Measurements from ENCODE around the gene AIFM3. TPM values are rescaled to one million over a fixed set of nuclear protein-coding genes. Genes with fewer than 3 reads are reported as not detected.
"Not testable (repeated sequence)": the region's sequence is repeated elsewhere in the genome, so short reads cannot be mapped to it uniquely, and the experiment has no call there.

Gene AIFM3
- total RNA-seq, 2 experiments from 2014 or later, result not detected

DNA sequence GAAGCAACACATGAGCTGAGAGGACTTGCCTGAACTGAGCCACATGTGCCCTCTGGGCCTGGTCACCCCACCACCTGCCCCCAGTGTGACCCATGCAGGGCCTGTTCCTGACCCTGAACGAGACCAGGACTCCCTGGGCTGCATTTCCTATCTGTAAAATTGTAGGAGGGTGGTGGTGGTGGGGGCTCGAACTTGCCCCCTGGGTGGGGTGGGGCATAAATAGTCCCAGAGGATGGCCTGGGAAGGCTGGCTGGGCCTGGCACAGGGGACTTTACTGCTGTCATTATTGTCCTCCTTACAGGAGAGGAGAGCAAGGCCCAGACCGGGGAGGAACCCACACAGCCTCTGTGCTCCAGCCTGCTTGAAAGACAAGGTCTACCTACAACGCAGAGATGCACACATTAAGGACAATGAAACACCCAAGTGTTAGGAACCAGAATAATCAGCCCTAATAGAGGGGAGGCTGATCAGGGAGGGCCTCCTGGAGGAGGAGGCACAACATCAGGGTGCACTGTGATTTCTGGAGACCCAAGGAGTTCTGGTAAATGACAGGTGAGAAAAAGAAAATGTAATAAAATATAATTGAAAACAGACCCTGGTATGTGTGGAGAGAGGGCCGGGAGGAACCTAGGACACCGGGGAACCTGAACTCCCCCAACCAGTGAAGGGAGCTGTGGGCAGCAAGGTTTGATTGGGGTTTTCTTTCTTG is 2.8 kb upstream of the AIFM3 start:
- Mint-ChIP-seq H3K4me3 (peak overlapping the region; percentile 59), H3K36me3 (no peaks in the 10 kb centered on the region), H3K27me3 (peaks cover 8% of the 10 kb centered on the region), H3K27ac (no peak overlapping the region), H3K9me3 (no peaks in the 10 kb centered on the region), H3K4me1 (ENCODE audit: low read depth) (peaks cover 11% of the 10 kb centered on the region)
- intact Hi-C loops (cut with micrococcal nuclease), result loop anchor here (5.0 to 10.0 kb wide), 2 partner anchors 83 to 141 kb away; partner anchors contain the start of gene LRRC74B
- no peak for DNase-seq
- ChIA-PET CTCF (interaction anchor here (1.3 to 1.7 kb wide), 3 partner anchors 18 to 43 kb away, joined by 3 to 5 read pairs (median 3); partner anchors contain the start of genes LZTR1 and THAP7), POLR2A (no interaction called here)

DNA sequence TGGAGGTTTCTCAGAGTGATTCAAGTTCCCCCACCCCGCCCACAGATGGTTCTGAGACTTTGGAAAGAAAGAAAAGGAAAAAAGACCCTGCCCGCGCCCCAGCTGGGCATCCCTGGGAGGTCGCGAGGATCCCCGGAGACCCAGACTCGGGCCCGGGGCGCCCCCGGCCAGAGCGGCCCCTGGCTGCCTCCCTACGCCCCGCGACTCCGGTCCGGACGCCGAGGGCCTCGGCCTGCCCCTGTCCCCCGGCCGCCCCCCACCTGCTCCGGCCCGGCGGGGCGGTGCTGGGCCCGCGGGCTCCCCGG is 2.3 kb upstream of the AIFM3 start:
- intact Hi-C loops (cut with micrococcal nuclease), result loop anchor here (5.0 to 10.0 kb wide), 3 partner anchors 47 to 140 kb away; partner anchors contain the start of genes CRKL and LRRC74B
- Mint-ChIP-seq H3K4me3 (peak overlapping the region; percentile 59), H3K36me3 (no peaks in the 10 kb centered on the region), H3K27me3 (peaks cover 8% of the 10 kb centered on the region), H3K27ac (no peak overlapping the region), H3K9me3 (no peaks in the 10 kb centered on the region), H3K4me1 (ENCODE audit: low read depth) (peaks cover 11% of the 10 kb centered on the region)
- no peak for DNase-seq
- CTCF ChIA-PET, result interaction anchor here (1.7 kb wide), 1 partner anchor 17 kb away, joined by 5 read pairs; the partner anchor contains the start of gene LZTR1
- POLR2A ChIA-PET, result no interaction called here

DNA sequence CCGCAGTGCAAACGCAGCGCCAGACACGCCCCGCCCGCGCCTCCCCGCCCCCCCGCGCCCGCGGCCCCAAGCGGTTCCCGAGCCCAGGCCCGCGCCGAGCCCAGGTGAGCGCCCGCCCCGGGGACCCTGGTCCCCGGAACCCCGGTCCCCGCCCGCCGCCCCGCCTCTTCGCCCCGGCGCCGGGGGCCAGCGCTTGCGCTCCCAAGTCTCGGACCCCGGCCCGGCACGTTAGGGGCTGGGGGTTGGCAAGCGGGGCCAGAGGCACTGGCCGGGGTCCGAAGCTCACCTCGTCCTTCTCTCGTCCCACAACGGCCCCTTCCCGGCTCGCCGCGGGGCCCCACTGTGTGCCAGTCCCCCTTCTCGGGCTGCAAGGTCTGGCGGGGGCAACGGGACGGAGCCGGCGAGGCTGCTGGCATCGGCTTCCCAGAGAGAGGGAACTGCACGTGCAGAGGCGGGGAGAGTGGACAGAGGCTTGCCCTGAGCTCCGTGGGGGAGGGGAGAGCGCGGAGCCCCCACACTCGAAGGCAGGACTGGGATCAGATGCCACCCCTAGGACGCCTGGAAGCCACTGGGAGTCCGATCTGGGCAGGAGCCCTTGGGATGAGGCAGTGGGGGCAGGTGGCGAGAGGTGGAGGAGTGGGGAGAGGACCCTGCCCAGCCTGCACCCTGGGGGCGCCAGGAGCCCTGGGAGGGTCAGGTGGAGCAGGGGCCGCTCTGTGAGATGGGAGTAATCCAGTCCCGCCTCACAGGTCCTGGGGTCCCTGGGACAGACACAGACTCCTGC is 1.8 kb upstream of the AIFM3 start:
- no peak for DNase-seq
- peak overlapping the region; percentile 20 for H3K4me3 Mint-ChIP-seq
- intact Hi-C loops (cut with micrococcal nuclease), result loop anchor here (5.0 to 10.0 kb wide), 2 partner anchors 48 to 140 kb away; partner anchors contain the start of gene CRKL

DNA sequence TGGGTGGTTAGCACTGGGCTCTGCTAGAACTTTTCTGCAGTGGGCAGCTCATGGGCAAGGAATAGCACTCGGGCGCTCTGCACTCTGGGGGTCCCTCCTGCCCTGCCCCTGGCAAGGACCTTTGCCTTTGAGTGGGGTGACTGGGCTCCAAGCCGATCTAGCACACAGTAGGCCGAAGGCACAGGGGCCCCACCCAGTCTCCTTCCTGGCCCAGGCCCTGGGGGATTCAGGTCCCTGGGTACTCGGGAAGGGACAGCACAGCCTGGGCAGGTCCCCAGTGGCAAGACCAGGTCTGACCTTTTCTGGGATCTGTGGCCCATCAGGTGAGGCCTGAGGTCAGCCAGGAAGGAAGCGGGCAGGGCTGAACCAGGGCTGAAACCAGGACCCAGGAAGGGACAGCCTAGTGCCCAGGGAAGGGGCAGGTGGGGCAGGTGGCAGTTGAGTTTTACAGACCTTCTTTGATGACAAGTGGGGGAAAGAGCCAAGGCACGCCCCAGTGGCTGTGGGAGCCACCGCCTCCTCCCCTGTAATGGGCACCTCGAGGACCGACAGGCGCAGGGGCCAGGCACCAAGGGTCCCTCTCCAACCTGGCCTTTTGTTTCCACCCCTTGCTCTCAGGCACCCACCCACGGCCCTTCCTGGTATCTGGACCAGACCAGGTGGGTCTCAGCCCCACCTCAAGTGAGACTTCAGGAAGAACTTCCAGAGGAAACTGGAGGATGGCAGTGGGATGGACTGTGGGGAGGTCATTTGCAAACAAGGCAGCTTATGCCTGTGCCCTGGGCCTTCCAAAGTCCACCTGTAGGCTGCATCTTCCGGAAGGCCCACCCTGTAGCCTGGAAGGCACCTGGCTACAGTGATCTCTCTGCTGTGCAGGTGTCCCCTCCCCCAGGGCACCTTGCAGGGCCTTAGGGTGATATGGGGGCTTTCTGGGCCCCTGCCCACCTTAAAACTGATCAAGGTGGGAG is 883 bp upstream of the AIFM3 start:
- ChIA-PET CTCF (interaction anchor here (1.7 kb wide), 1 partner anchor 16 kb away, joined by 5 read pairs; the partner anchor contains the start of gene LZTR1), POLR2A (no interaction called here)
- Mint-ChIP-seq H3K4me1 (ENCODE audit: low read depth) (peaks cover 11% of the 10 kb centered on the region), H3K9me3 (no peaks in the 10 kb centered on the region), H3K27me3 (peaks cover 8% of the 10 kb centered on the region), H3K4me3 (no peak overlapping the region), H3K36me3 (no peaks in the 10 kb centered on the region), H3K27ac (no peak overlapping the region)
- DNase-seq, result no peak
- intact Hi-C loops (cut with micrococcal nuclease), result loop anchor here (5.0 to 10.0 kb wide), 2 partner anchors 49 to 139 kb away; partner anchors contain the start of gene CRKL

More for the DNA sequence above, 1.8 kb upstream of the AIFM3 start:
- CTCF ChIA-PET, result interaction anchor here (1.7 kb wide), 1 partner anchor 17 kb away, joined by 5 read pairs; the partner anchor contains the start of gene LZTR1
- H3K9me3 Mint-ChIP-seq, result no peaks in the 10 kb centered on the region
- H3K27me3 Mint-ChIP-seq, result peaks cover 8% of the 10 kb centered on the region
- peaks cover 11% of the 10 kb centered on the region for H3K4me1 Mint-ChIP-seq (ENCODE audit: low read depth)
- POLR2A ChIA-PET, result no interaction called here
- no peaks in the 10 kb centered on the region for H3K36me3 Mint-ChIP-seq
- no peak overlapping the region for H3K27ac Mint-ChIP-seq

DNA sequence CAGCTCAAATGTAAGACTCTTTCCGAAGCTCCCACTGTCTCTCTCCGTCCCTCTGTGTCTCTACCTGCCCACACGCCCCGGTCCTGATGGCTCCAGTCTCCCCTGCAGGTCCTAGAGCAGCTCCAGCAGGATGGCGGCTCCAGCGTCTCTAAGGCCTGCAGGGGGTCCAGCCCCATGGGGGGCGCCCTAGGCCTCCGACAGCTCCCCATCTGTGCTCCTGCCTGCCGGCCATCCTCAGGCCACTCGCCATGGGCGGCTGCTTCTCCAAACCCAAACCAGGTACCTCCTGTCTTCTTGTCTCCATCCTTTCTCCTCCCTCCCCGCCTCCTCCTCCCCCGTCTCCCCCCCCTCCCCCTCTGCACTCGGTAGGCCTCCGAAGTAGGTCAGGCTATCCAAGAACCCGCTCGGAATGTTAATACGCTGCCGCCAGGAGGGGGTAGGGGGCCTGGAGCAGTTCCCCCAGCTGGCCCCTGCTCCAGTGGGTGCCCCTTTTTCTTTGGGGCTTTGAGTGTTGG is 699 bp downstream of the AIFM3 start:
- DNase-seq, result no peak
- ChIA-PET CTCF (interaction anchor here (0.7 kb wide), 1 partner anchor 19 kb away, joined by 3 read pairs; no protein-coding TSS in a partner anchor), POLR2A (no interaction called here)
- Mint-ChIP-seq H3K27me3 (peaks cover 8% of the 10 kb centered on the region), H3K4me1 (ENCODE audit: low read depth) (peaks cover 6% of the 10 kb centered on the region), H3K36me3 (no peaks in the 10 kb centered on the region), H3K27ac (no peak overlapping the region), H3K4me3 (no peak overlapping the region), H3K9me3 (no peaks in the 10 kb centered on the region)
- intact Hi-C loops (cut with micrococcal nuclease), result loop anchor here (5.0 to 10.0 kb wide), 2 partner anchors 50 to 137 kb away; partner anchors contain the start of gene CRKL

DNA sequence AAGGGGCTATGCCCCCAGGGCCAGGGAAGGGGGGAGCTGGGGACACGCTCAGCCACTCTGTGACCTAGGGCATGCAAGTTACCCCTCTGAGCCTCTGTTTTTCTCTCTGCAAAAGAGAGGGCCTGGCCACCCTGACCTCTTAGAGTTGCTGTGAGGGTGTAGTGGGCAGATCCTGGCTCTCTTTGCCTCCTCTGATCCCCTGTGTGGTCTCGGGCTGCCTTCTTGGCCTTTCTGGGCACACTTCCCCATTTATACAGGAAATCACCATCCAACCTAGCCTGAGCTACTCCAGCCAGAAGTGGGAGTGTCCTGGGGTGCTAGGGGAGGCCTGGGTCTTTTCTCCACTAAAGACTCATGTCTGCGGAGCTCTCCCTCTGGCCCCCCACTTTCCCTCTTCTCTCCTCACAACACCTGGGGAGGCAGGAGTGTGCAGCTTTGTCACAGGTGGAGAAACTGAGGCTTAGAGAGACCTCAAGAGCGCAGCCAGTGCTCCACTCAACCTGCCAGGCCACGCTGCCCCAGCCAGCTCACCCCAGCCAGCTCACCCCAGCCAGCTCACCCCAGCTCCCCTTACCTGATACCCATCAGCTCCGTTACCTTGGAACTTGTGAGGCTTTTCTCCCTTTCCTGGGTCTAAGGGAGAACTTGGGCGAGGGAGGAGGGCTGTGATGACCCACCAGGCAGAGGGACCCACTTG is 1.4 kb downstream of the AIFM3 start:
- H3K27ac Mint-ChIP-seq, result no peak overlapping the region
- H3K36me3 Mint-ChIP-seq, result no peaks in the 10 kb centered on the region
- intact Hi-C loops (cut with micrococcal nuclease), result loop anchor here (5.0 to 10.0 kb wide), 2 partner anchors 51 to 136 kb away; partner anchors contain the start of gene CRKL
- ChIA-PET CTCF (no interaction called here), POLR2A (no interaction called here)
- H3K4me1 Mint-ChIP-seq (ENCODE audit: low read depth), result peaks cover 6% of the 10 kb centered on the region
- peaks cover 8% of the 10 kb centered on the region for H3K27me3 Mint-ChIP-seq
- H3K4me3 Mint-ChIP-seq, result no peak overlapping the region
- no peaks in the 10 kb centered on the region for H3K9me3 Mint-ChIP-seq
- no peak for DNase-seq

DNA sequence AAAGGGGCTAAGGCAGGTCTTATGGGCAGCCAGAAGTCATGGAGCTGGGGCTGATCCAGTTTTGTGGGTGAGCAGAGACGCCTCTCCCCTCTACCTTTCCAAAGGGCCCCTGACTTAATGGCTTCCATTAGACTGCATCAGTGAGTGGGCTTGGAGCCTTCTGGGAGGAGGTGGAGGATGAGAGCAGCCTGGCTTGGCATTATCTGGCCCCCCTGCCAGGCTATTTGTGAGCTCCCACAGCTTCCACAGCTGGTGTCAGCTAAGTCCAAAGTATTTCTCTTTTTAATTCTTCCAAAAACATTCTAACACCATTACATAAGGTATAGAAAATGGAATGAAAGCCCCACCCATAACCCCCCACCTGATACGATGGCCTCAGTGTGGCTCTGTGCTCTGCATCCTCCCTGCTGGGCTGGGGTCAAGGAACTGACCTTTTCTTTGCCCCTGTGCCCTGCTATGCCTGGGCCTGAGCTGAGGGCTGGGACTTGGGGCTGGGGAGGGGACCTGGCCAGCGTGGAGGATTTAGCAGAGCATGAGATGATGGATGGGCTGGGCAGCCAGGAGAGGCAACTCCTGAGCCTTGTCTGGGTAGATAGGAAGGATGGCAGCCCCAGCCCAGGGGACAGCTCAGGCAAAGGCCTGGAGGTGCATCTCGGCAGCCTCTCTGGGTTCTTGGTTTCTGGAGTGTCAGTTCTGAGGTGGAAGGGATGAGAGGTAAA is 4.0 kb downstream of the AIFM3 start:
- Mint-ChIP-seq H3K36me3 (no peaks in the 10 kb centered on the region), H3K27me3 (peaks cover 3% of the 10 kb centered on the region), H3K4me1 (ENCODE audit: low read depth) (no peaks in the 10 kb centered on the region), H3K27ac (no peak overlapping the region), H3K9me3 (no peaks in the 10 kb centered on the region), H3K4me3 (no peak overlapping the region)
- ChIA-PET POLR2A (interaction anchor here (1.2 kb wide), 1 partner anchor 11 kb away, joined by 3 read pairs; the partner anchor contains the start of gene LZTR1), CTCF (interaction anchor here (1.0 to 2.7 kb wide), 4 partner anchors 10 to 85 kb away, joined by 3 to 11 read pairs (median 6); partner anchors contain the start of gene LZTR1)
- DNase-seq, result no peak
- intact Hi-C loops (cut with micrococcal nuclease), result no loop called here

DNA sequence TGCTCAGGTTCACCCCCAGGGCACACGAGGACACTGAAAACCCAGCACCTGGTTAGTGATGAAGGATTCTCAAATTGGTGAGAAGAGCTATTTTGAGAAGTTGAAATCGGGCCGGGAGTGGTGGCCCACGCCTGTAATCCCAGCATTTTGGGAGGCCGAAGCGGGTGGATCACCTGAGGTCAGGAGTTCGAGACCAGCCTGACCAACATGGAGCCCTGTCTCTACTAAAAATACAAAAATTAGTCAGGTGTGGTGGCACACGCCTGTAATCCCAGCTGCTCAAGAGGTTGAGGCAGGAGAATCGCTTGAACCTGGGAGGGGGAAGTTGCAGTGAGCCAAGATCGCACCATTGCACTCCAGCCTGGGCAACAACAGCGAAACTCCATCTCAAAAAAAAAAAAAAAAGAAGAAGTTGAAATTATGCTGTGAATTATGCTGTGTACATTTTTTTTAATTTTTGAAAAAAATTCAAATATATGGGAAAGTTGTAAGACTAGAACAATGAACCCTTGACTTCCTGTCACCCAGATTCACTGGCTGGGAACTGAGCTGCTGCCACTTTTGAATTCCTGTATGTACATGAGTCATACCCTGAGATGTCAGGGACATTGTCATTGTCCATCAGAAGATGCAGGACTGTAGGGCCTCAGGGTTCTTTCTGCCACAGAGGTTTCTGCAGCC is 5.1 kb downstream of the AIFM3 start:
- H3K9me3 Mint-ChIP-seq; intact Hi-C loops (cut with micrococcal nuclease); H3K27me3 Mint-ChIP-seq; H3K27ac Mint-ChIP-seq; DNase-seq; H3K4me1 Mint-ChIP-seq (ENCODE audit: low read depth); H3K4me3 Mint-ChIP-seq; H3K36me3 Mint-ChIP-seq: not testable (repeated sequence)
- POLR2A ChIA-PET, result interaction anchor here (0.7 to 1.2 kb wide), 2 partner anchors 10 to 82 kb away, joined by 3 to 4 read pairs; partner anchors contain the start of gene LZTR1
- CTCF ChIA-PET, result interaction anchor here (1.0 to 2.7 kb wide), 5 partner anchors 10 to 86 kb away, joined by 3 to 11 read pairs (median 4); partner anchors contain the start of gene LZTR1

DNA sequence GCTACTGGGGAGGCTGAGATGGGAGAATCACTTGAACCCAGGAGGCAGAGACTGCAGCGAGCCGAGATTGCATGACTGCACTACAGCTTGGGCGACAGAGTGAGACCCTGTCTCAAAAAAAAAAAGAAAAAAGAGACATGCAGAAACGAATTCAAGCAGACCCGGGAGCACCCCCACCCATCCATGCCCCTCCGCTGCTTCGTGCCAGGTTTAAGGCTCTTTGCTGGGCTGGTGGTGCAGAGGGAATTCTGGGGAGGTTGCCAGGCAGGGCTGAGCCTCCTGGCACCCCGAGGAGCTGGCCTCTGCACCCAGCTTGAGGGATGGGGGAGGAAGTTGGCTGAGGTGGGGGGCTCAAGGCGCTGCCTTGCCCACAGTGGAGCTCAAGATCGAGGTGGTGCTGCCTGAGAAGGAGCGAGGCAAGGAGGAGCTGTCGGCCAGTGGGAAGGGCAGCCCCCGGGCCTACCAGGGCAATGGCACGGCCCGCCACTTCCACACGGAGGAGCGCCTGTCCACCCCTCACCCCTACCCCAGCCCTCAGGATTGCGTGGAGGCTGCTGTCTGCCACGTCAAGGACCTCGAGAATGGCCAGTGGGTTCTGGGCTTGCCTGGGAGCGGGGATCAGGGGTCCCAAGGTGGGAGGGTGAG is 6.0 kb downstream of the AIFM3 start:
- ChIA-PET CTCF (interaction anchor here (1.0 to 1.8 kb wide), 2 partner anchors 12 to 14 kb away, joined by 3 to 7 read pairs; no protein-coding TSS in a partner anchor), POLR2A (interaction anchor here (0.7 kb wide), 1 partner anchor 82 kb away, joined by 4 read pairs; no protein-coding TSS in a partner anchor)
- intact Hi-C loops (cut with micrococcal nuclease), result no loop called here
- H3K27me3 Mint-ChIP-seq, result peaks cover 3% of the 10 kb centered on the region
- no peaks in the 10 kb centered on the region for H3K9me3 Mint-ChIP-seq
- H3K4me3 Mint-ChIP-seq, result no peak overlapping the region
- H3K36me3 Mint-ChIP-seq, result no peaks in the 10 kb centered on the region
- no peak for DNase-seq
- no peak overlapping the region for H3K27ac Mint-ChIP-seq
- H3K4me1 Mint-ChIP-seq (ENCODE audit: low read depth), result no peaks in the 10 kb centered on the region

Data from activated CD4-positive, alpha-beta memory T cell treated with anti-CD3 and anti-CD28 coated beads for 36 hours (primary cell).